GM12878 (cell line): ENCODE data around the gene STARD13. TPM values are rescaled to one million over a fixed set of nuclear protein-coding genes. Genes with fewer than 3 reads are reported as not detected.

Source experiments
- JUNB ChIP-seq: IDR thresholded peaks from 2 replicates; pipeline ENCODE4 v1.6.1; 2016; ENCODE audit warnings: antibody characterized with exemption, mild to moderate bottlenecking
- RAD51 ChIP-seq: fragments of 450-650 bp; IDR thresholded peaks from 2 replicates; pipeline ENCODE4 v1.6.1; 2016; ENCODE audit warnings: moderate library complexity, mild to moderate bottlenecking, inconsistent platforms
- RCOR1 ChIP-seq: conservative IDR thresholded peaks from 2 replicates; pipeline ENCODE4 v1.6.1; 2012; ENCODE audit warnings: low read depth, low read length, improper control_type of control experiment
- RELA ChIP-seq: fragments of 450-650 bp; IDR thresholded peaks from 2 replicates; pipeline ENCODE4 v1.8.0; 2014; ENCODE audit warnings: borderline replicate concordance; ENCODE audit not compliant: partially characterized antibody
- SREBF2 ChIP-seq: IDR thresholded peaks from 2 replicates; pipeline ENCODE4 v1.6.1; 2012; ENCODE audit warnings: mild to moderate bottlenecking, low read length
- ZZZ3 ChIP-seq: IDR thresholded peaks from 2 replicates; pipeline ENCODE4 v1.6.1; 2011; ENCODE audit warnings: low read depth; ENCODE audit not compliant: control insufficient read depth, insufficient read length
- polyA plus RNA-seq, 11 experiments: library from polyadenylated mRNA; depleted of rRNA in 4 of 11; unstranded in 6 of 11; stranded (reverse) in 5 of 11; fragments of >200 nt; fragmentation: Nextera tagmentation in 4 of 11; fragmentation: Illumina TruSeq in 1 of 11; extraction: Ambion mirVana in 4 of 11; extraction: Trizol in 1 of 11; gene quantifications; 1 replicate in 1 of 11; 2 replicates in 10 of 11; pipeline versions ENCODE4 v1.2.1 to v1.2.3, GENCODE V29; 2011 to 2016; ENCODE audit warnings: inconsistent platforms in 2 of 11, missing spikeins in 2 of 11, low read depth in 1 of 11
- total RNA-seq, 4 experiments: library from RNA; depleted of rRNA in 3 of 4; stranded (reverse); fragments of >200 nt in 3 of 4; fragmentation: Illumina TruSeq in 1 of 4; extraction: Trizol in 1 of 4; gene quantifications; 2 replicates each; pipeline versions ENCODE4 v1.2.1 to v1.2.3, GENCODE V29; 2013 to 2021
- TF ChIP-seq, protein P1 (sequence below): IDR thresholded peaks from 2 replicates; pipeline ENCODE4 v1.6.1; 2011; ENCODE audit warnings: mild to moderate bottlenecking, low read depth, low read length, moderate library complexity; ENCODE audit not compliant: insufficient replicate concordance
- TF ChIP-seq, protein P2 (sequence below): fragments of 450-650 bp; IDR thresholded peaks from 2 replicates; pipeline ENCODE4 v1.6.1; 2017; ENCODE audit warnings: mild to moderate bottlenecking, low read depth, inconsistent platforms; ENCODE audit not compliant: poor library complexity, severe bottlenecking
- TF ChIP-seq, protein P3 (sequence below): fragments of 450-650 bp; IDR thresholded peaks from 2 replicates; pipeline ENCODE4 v1.6.1; 2016; ENCODE audit warnings: mild to moderate bottlenecking

The STARD13 gene
- total and polyA plus RNA-seq, 10 of the 15 experiments (the other 5 are each of a cell fraction or from before 2014, with no cell fraction given), result 4.0 to 41.6 (median 10.1) TPM

DNA sequence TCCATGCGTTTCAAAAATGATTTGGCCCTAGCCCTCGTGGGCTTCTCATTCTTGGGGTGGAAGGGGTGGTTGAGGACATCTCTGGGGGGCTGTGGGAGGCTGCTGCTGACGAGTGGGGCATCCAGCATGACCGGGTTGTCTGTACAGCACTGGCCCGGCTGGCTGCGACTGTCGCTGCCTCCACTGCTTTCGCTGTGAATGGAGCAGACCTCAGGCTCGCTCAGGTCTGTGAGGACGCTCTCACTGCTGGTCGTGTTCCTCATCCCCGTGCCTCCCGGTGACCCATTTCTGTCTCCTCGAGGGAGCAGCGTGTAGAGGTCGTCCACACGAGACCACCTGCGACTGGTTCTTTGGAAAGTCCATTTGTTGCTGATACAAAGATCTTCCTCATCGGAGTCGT lies 155.7 kb downstream of the STARD13 start (continued):
- TF ChIP-seq, protein P1, sequence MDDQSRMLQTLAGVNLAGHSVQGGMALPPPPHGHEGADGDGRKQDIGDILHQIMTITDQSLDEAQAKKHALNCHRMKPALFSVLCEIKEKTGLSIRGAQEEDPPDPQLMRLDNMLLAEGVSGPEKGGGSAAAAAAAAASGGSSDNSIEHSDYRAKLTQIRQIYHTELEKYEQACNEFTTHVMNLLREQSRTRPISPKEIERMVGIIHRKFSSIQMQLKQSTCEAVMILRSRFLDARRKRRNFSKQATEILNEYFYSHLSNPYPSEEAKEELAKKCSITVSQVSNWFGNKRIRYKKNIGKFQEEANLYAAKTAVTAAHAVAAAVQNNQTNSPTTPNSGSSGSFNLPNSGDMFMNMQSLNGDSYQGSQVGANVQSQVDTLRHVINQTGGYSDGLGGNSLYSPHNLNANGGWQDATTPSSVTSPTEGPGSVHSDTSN, result no peak
- TF ChIP-seq RCOR1, result no peak
- TF ChIP-seq RAD51, result no peak
- TF ChIP-seq JUNB, result no peak
- no peak for TF ChIP-seq RELA
- TF ChIP-seq, protein P2, sequence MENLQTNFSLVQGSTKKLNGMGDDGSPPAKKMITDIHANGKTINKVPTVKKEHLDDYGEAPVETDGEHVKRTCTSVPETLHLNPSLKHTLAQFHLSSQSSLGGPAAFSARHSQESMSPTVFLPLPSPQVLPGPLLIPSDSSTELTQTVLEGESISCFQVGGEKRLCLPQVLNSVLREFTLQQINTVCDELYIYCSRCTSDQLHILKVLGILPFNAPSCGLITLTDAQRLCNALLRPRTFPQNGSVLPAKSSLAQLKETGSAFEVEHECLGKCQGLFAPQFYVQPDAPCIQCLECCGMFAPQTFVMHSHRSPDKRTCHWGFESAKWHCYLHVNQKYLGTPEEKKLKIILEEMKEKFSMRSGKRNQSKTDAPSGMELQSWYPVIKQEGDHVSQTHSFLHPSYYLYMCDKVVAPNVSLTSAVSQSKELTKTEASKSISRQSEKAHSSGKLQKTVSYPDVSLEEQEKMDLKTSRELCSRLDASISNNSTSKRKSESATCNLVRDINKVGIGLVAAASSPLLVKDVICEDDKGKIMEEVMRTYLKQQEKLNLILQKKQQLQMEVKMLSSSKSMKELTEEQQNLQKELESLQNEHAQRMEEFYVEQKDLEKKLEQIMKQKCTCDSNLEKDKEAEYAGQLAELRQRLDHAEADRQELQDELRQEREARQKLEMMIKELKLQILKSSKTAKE, result no peak
- TF ChIP-seq, protein P3, sequence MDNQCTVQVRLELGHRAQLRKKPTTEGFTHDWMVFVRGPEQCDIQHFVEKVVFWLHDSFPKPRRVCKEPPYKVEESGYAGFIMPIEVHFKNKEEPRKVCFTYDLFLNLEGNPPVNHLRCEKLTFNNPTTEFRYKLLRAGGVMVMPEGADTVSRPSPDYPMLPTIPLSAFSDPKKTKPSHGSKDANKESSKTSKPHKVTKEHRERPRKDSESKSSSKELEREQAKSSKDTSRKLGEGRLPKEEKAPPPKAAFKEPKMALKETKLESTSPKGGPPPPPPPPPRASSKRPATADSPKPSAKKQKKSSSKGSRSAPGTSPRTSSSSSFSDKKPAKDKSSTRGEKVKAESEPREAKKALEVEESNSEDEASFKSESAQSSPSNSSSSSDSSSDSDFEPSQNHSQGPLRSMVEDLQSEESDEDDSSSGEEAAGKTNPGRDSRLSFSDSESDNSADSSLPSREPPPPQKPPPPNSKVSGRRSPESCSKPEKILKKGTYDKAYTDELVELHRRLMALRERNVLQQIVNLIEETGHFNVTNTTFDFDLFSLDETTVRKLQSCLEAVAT, result no peak
- no peak for TF ChIP-seq SREBF2
- no peak for TF ChIP-seq ZZZ3
- TF ChIP-seq, all 136 proteins: peak for 0
